Astrocyte (in vitro differentiated cells and primary cell): ENCODE data around the gene PGRMC1.

Experiments
- EZH2 ChIP-seq: IDR thresholded peaks from 2 replicates; pipeline ENCODE4 v1.6.1; 2012; ENCODE audit warnings: mild to moderate bottlenecking, low read length, inconsistent platforms; ENCODE audit not compliant: insufficient read depth
- TF ChIP-seq, protein P1 (sequence below): IDR thresholded peaks from 2 replicates; pipeline ENCODE4 v1.5.1; 2011; ENCODE audit warnings: low read depth, mild to moderate bottlenecking, inconsistent platforms, low read length, moderate library complexity; ENCODE audit not compliant: insufficient read depth

DNA sequence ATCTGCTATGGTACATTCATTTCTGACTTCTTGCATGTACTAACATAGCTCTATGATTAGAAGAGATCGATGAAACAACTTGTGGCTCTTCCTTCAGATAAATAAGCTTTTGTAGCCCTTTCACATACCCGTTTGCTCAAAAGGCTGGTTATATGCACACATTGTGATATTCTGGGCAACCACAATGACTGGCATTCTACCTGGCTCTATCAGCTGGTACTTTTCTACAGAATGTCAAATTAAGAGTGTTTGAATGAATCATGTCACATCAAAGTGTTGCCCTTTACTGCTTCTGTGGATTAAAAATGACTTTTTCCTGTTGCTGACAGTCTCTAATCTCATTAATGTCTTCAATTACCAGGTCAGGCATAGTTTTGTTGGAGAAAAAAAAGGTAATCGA is 11.6 kb downstream of the PGRMC1 start:
- TF ChIP-seq, protein P1, sequence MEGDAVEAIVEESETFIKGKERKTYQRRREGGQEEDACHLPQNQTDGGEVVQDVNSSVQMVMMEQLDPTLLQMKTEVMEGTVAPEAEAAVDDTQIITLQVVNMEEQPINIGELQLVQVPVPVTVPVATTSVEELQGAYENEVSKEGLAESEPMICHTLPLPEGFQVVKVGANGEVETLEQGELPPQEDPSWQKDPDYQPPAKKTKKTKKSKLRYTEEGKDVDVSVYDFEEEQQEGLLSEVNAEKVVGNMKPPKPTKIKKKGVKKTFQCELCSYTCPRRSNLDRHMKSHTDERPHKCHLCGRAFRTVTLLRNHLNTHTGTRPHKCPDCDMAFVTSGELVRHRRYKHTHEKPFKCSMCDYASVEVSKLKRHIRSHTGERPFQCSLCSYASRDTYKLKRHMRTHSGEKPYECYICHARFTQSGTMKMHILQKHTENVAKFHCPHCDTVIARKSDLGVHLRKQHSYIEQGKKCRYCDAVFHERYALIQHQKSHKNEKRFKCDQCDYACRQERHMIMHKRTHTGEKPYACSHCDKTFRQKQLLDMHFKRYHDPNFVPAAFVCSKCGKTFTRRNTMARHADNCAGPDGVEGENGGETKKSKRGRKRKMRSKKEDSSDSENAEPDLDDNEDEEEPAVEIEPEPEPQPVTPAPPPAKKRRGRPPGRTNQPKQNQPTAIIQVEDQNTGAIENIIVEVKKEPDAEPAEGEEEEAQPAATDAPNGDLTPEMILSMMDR: no peak
- no peak for TF ChIP-seq EZH2
